Epithelial cell of proximal tubule (primary cell): ENCODE measurements around the gene SPOP. TPM values are rescaled to one million over a fixed set of nuclear protein-coding genes. Genes with fewer than 3 reads are reported as not detected.

Source experiments
- DNase-seq: peaks from one replicate; pipeline ENCODE4 v3.0.0-alpha.2; 2011; ENCODE audit warnings: low read depth
- H3K4me3 ChIP-seq: 2 replicates; pipeline ENCODE4 v1.5.1; 2011; ENCODE audit warnings: low read depth, mild to moderate bottlenecking, low read length
- total RNA-seq: library from RNA; depleted of rRNA; stranded (reverse); fragments of >200 nt; gene quantifications from 2 replicates; pipeline ENCODE4 v1.2.3, GENCODE V29; 2015
- TF ChIP-seq, protein P1 (sequence below): conservative IDR thresholded peaks from 2 replicates; pipeline ENCODE4 v1.5.1; 2012; ENCODE audit warnings: low read depth, mild to moderate bottlenecking, low read length

SPOP gene
- total RNA-seq, 1 donor from 2014 or later, result 26.2 TPM

GRCh38 chr17:49565948-49566491 lies 111.9 kb downstream of the SPOP start:
- H3K4me3 ChIP-seq, result peak overlapping the region; percentile 20
- TF ChIP-seq, protein P1, sequence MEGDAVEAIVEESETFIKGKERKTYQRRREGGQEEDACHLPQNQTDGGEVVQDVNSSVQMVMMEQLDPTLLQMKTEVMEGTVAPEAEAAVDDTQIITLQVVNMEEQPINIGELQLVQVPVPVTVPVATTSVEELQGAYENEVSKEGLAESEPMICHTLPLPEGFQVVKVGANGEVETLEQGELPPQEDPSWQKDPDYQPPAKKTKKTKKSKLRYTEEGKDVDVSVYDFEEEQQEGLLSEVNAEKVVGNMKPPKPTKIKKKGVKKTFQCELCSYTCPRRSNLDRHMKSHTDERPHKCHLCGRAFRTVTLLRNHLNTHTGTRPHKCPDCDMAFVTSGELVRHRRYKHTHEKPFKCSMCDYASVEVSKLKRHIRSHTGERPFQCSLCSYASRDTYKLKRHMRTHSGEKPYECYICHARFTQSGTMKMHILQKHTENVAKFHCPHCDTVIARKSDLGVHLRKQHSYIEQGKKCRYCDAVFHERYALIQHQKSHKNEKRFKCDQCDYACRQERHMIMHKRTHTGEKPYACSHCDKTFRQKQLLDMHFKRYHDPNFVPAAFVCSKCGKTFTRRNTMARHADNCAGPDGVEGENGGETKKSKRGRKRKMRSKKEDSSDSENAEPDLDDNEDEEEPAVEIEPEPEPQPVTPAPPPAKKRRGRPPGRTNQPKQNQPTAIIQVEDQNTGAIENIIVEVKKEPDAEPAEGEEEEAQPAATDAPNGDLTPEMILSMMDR, result no peak

GRCh38 chr17:49564638-49565037 lies 113.3 kb downstream of the SPOP start:
- no peak overlapping the region for H3K4me3 ChIP-seq
- TF ChIP-seq, protein P1, result no peak
- DNase-seq, result no peak

More at GRCh38 chr17:49565948-49566491, 111.9 kb downstream of the SPOP start:
- no peak for DNase-seq

GRCh38 chr17:49557312-49558024 lies 120.4 kb downstream of the SPOP start:
- no peak for DNase-seq
- TF ChIP-seq, protein P1, result peak; percentile 82
- no peak overlapping the region for H3K4me3 ChIP-seq

GRCh38 chr17:49556223-49556943 lies 121.5 kb downstream of the SPOP start:
- TF ChIP-seq, protein P1, result peak; percentile 97
- no peak overlapping the region for H3K4me3 ChIP-seq
- no peak for DNase-seq

- H3K4me3 ChIP-seq, result no peak overlapping the region
- TF ChIP-seq, protein P1, result no peak
- no peak for DNase-seq
These were observed 122.2 kb downstream of the SPOP start for GRCh38 chr17:49555495-49556222.

GRCh38 chr17:49554694-49555494 lies 123.0 kb downstream of the SPOP start:
- H3K4me3 ChIP-seq, result no peak overlapping the region
- TF ChIP-seq, protein P1, result no peak
- DNase-seq, result no peak
